ENCODE results near the gene SLC43A2. TPM values are rescaled to one million over a fixed set of nuclear protein-coding genes. Genes with fewer than 3 reads are reported as not detected.

The SLC43A2 gene
- total RNA-seq, 1 donor from 2014 or later: 2.3 TPM

GRCh38 chr17:1651559-1651844 is 22.9 kb upstream of the SLC43A2 start:
- no peak overlapping the region for H3K4me3 ChIP-seq (ENCODE audit: low read depth, low read length)
- no peak for DNase-seq (ENCODE audit: low read depth)
- no peak for TF ChIP-seq CTCF (conservative IDR thresholded peaks at IDR 0.05; ENCODE audit: low read depth, low read length)

GRCh38 chr17:1650731-1651558 is 22.3 kb upstream of the SLC43A2 start:
- no peak for TF ChIP-seq CTCF (conservative IDR thresholded peaks at IDR 0.05; ENCODE audit: low read depth, low read length)
- H3K4me3 ChIP-seq (ENCODE audit: low read depth, low read length): no peak overlapping the region
- DNase-seq (ENCODE audit: low read depth): no peak

- DNase-seq (ENCODE audit: low read depth): no peak
- TF ChIP-seq CTCF (conservative IDR thresholded peaks at IDR 0.05; ENCODE audit: low read depth, low read length): no peak
- peak within 1 kb of the TSS; percentile 64 for H3K4me3 ChIP-seq (ENCODE audit: low read depth, low read length)
These were observed 21.3 kb upstream of the SLC43A2 start, which contains the start of gene RILP for GRCh38 chr17:1649844-1650501. Gene RILP, minus strand, starts transcription at chr17:1649866. Its CDS starts 62 bp downstream, at chr17:1649804.

GRCh38 chr17:1648963-1649843 is 20.6 kb upstream of the SLC43A2 start:
- TF ChIP-seq CTCF (conservative IDR thresholded peaks at IDR 0.05; ENCODE audit: low read depth, low read length): peak; percentile 71

GRCh38 chr17:1648173-1648962 is 19.7 kb upstream of the SLC43A2 start:
- TF ChIP-seq CTCF (conservative IDR thresholded peaks at IDR 0.05; ENCODE audit: low read depth, low read length): no peak
- H3K4me3 ChIP-seq (ENCODE audit: low read depth, low read length): peak overlapping the region; percentile 53
- no peak for DNase-seq (ENCODE audit: low read depth)

More at GRCh38 chr17:1648963-1649843, 20.6 kb upstream of the SLC43A2 start:
- H3K4me3 ChIP-seq (ENCODE audit: low read depth, low read length): peak overlapping the region; percentile 64
- no peak for DNase-seq (ENCODE audit: low read depth)

GRCh38 chr17:1647802-1648171 is 19.2 kb upstream of the SLC43A2 start:
- TF ChIP-seq CTCF (conservative IDR thresholded peaks at IDR 0.05; ENCODE audit: low read depth, low read length): no peak
- H3K4me3 ChIP-seq (ENCODE audit: low read depth, low read length): no peak overlapping the region
- DNase-seq (ENCODE audit: low read depth): no peak

All from epithelial cell of proximal tubule (primary cell).